Activated B cell treated with CpG ODN at 0.5 μM for 24 hours (primary cell): ENCODE measurements around the gene PRKG1. TPM values are rescaled to one million over a fixed set of nuclear protein-coding genes. Genes with fewer than 3 reads are reported as not detected.

Experiments
- ATAC-seq: fragments of 200-7000 bp; cut with Tn5 transposase; one replicate; pipeline ENCODE4 v1.10.0; 2021; ENCODE audit warnings: low read depth, mild to moderate bottlenecking, moderate library complexity
- CTCF ChIA-PET: fragments of 350-600 bp; sonication (Branson Sonifier 250); formaldehyde crosslinking; loops from one replicate; lab custom pipeline; 2021; ENCODE audit warnings: antibody characterized with exemption; lab: Charles Lee
- POLR2A ChIA-PET: fragments of 350-600 bp; sonication (Branson Sonifier 250); formaldehyde crosslinking; loops from one replicate; lab custom pipeline; 2021; ENCODE audit warnings: antibody characterized with exemption; lab: Charles Lee
- DNase-seq: peaks from one replicate; pipeline ENCODE4 v3.0.0; 2022
- H3K27ac Mint-ChIP-seq: one replicate; pipeline ENCODE4 v1.8.0; 2020; ENCODE audit warnings: mixed read lengths
- H3K27me3 Mint-ChIP-seq: one replicate; pipeline ENCODE4 v1.8.0; 2021; ENCODE audit warnings: mixed read lengths
- H3K36me3 Mint-ChIP-seq: one replicate; pipeline ENCODE4 v1.8.0; 2021; ENCODE audit warnings: low read depth, mixed read lengths
- H3K4me1 Mint-ChIP-seq: one replicate; pipeline ENCODE4 v1.8.0; 2021; ENCODE audit warnings: mixed read lengths
- H3K4me3 Mint-ChIP-seq: one replicate; pipeline ENCODE4 v1.8.0; 2020; ENCODE audit warnings: mild to moderate bottlenecking, mixed read lengths
- H3K9me3 Mint-ChIP-seq: one replicate; pipeline ENCODE4 v1.8.0; 2020; ENCODE audit warnings: mixed read lengths
- intact Hi-C: fragments of 100-400 bp; cut with micrococcal nuclease; formaldehyde crosslinking; loops from one replicate; pipeline ENCODE4 v1.15.1; 2024
- total RNA-seq: library from RNA; stranded (reverse); gene quantifications from 2 replicates; pipeline ENCODE4 v1.2.3, GENCODE V29; 2022
- TF ChIP-seq, protein P1 (sequence below): fragments of 200-600 bp; IDR thresholded peaks from one replicate; pipeline ENCODE4 v1.8.0; 2022; ENCODE audit warnings: antibody characterized with exemption, mild to moderate bottlenecking

The PRKG1 gene
- total RNA-seq, 1 donor from 2014 or later, result not detected

DNA sequence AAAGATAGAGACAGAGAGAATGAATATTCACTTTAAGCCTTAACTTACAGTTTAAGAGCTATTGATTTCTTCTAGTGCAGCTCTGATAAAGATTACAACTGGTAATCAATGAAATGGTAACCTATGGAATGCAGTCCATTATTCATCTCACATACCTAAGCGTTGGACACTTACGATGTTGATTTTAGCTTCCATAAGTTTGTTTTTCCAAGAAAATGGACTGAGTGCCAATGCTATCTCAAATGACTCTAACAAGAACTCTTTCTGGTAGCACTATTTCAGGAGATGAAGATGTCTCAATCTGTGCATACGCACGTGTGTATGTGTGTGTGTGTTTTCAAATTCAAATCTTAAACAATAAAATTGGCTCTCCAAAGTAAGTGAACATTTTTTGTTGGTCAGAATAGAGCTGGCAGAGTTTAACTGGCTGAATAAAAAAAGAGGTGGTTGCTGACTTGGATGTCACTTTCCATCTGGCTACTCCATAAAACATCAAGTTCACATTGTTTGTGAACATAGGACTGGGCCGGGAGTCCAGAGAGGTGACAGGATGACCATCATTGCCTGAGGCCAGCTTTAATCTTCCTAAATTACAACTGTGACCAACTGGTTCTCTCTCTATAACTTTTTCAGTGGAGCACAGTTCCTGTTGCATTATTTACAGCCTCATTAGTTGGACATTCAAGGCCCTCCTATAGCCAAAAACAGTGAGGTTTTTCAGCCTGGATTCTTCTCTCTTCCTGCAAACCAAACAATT lies 732.0 kb downstream of the PRKG1 start:
- no peaks in the 10 kb centered on the region for H3K9me3 Mint-ChIP-seq
- CTCF ChIA-PET, result no interaction called here
- POLR2A ChIA-PET, result no interaction called here
- TF ChIP-seq, protein P1, sequence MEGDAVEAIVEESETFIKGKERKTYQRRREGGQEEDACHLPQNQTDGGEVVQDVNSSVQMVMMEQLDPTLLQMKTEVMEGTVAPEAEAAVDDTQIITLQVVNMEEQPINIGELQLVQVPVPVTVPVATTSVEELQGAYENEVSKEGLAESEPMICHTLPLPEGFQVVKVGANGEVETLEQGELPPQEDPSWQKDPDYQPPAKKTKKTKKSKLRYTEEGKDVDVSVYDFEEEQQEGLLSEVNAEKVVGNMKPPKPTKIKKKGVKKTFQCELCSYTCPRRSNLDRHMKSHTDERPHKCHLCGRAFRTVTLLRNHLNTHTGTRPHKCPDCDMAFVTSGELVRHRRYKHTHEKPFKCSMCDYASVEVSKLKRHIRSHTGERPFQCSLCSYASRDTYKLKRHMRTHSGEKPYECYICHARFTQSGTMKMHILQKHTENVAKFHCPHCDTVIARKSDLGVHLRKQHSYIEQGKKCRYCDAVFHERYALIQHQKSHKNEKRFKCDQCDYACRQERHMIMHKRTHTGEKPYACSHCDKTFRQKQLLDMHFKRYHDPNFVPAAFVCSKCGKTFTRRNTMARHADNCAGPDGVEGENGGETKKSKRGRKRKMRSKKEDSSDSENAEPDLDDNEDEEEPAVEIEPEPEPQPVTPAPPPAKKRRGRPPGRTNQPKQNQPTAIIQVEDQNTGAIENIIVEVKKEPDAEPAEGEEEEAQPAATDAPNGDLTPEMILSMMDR, result no peak
- H3K36me3 Mint-ChIP-seq, result no peaks in the 10 kb centered on the region
- H3K4me3 Mint-ChIP-seq, result no peak overlapping the region
- DNase-seq, result no peak
- H3K4me1 Mint-ChIP-seq, result no peaks in the 10 kb centered on the region
- intact Hi-C loops, result no loop called here
- no peak overlapping the region for H3K27ac Mint-ChIP-seq
- no peaks in the 10 kb centered on the region for H3K27me3 Mint-ChIP-seq
- no peak for ATAC-seq

DNA sequence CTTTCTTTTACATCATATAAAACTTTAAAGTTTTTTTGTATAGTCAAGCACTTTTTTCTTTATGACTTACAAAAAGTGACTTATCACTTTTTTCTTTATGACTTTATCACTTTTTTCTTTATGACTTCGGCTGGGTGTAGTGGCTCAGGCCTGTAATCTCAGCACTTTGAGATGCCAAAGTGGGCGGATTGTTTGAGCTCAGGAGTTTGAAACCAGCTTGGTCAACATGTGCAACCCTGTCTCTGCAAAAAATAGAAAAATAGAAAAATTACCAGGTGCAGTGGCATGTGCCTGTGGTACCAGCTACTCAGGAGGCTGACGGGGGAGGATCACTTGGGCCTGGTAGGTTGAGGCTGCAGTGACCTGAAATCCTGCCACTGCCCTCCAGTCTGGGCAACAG lies 733.9 kb downstream of the PRKG1 start:
- Mint-ChIP-seq H3K36me3 (no peaks in the 10 kb centered on the region), H3K9me3 (no peaks in the 10 kb centered on the region), H3K27me3 (no peaks in the 10 kb centered on the region), H3K4me3 (no peak overlapping the region), H3K4me1 (no peaks in the 10 kb centered on the region), H3K27ac (no peak overlapping the region)
- POLR2A ChIA-PET, result no interaction called here
- DNase-seq, result no peak
- CTCF ChIA-PET, result no interaction called here
- TF ChIP-seq, protein P1, result no peak
- intact Hi-C loops, result no loop called here
- no peak for ATAC-seq

DNA sequence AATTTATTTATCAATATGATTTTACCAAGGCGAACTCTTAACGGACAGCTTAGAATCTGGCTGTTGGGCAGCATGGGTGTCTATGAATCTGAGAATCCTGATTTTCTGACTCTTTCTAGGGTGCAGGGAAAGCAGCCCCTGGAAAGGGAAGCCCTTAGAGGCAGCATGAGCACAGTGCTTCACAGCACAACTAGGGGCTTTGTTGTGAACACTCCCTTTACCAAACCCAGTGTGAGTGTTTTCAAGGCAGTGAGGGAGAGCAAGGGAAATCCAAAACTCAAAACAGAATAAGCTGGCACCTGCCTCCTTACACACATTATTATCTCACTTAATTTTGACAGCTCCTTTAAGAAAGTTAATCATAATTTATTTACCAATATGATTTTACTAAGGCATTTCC lies 741.4 kb downstream of the PRKG1 start:
- Mint-ChIP-seq H3K27ac (no peak overlapping the region), H3K27me3 (no peaks in the 10 kb centered on the region), H3K9me3 (no peaks in the 10 kb centered on the region), H3K36me3 (no peaks in the 10 kb centered on the region), H3K4me3 (no peak overlapping the region), H3K4me1 (no peaks in the 10 kb centered on the region)
- TF ChIP-seq, protein P1, result no peak
- CTCF ChIA-PET, result no interaction called here
- ATAC-seq, result no peak
- no peak for DNase-seq
- intact Hi-C loops, result no loop called here
- POLR2A ChIA-PET, result no interaction called here

DNA sequence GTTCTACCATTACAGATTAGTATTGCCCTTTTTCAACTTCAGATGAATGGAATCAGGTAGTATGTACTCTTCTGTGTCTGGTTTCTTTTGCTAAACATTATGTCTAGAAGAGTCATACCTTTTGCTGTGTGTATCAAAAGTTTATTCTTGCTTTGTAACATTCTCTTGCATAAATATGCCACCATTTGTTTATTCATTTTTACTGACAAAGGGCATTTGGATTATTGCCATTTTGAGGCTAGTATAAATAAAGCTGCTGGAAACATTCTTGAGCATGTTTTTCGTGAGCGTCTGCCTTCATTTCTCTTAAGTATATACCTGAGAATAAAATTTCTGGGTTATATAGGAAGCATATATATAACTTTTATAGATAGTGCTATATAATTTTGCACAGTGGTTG lies 746.8 kb downstream of the PRKG1 start:
- Mint-ChIP-seq H3K4me1 (no peaks in the 10 kb centered on the region), H3K27ac (no peak overlapping the region), H3K9me3 (peaks cover 1% of the 10 kb centered on the region), H3K27me3 (no peaks in the 10 kb centered on the region), H3K4me3 (no peak overlapping the region), H3K36me3 (no peaks in the 10 kb centered on the region)
- intact Hi-C loops, result no loop called here
- DNase-seq, result no peak
- TF ChIP-seq, protein P1, result no peak
- ChIA-PET CTCF (no interaction called here), POLR2A (no interaction called here)
- ATAC-seq, result no peak

DNA sequence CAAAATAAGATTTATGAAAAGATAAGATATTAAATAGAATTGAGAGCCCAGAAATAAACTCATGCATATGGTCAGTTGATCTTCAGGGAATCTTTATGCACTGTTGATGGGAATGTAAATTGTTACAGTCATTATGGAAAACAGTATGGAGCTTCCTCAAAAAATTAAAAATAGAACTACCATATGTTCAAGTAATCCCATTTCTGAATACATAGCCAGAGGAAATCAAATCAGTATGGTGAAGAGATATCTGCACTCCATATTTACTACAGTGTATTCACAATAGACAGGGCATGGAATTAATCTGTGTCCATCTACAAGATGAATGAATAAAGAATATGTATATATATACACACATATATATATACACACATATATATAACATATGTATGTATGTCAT lies 747.5 kb downstream of the PRKG1 start:
- TF ChIP-seq, protein P1, result no peak
- no peak overlapping the region for H3K4me3 Mint-ChIP-seq
- ChIA-PET CTCF (no interaction called here), POLR2A (no interaction called here)
- DNase-seq, result no peak
- H3K36me3 Mint-ChIP-seq, result no peaks in the 10 kb centered on the region
- intact Hi-C loops, result no loop called here
- H3K27ac Mint-ChIP-seq, result no peak overlapping the region
- ATAC-seq, result no peak
- H3K27me3 Mint-ChIP-seq, result peaks cover 1% of the 10 kb centered on the region
- H3K4me1 Mint-ChIP-seq, result no peaks in the 10 kb centered on the region
- H3K9me3 Mint-ChIP-seq, result peaks cover 1% of the 10 kb centered on the region
